HG03565 (cell line): ENCODE data around the gene ELL.
"Not testable (repeated sequence)": the region's sequence is repeated elsewhere in the genome, so short reads cannot be mapped to it uniquely, and the experiment has no call there.

Experiments used
- ATAC-seq: cut with Tn5 transposase; IDR thresholded peaks from one replicate; pipeline ENCODE4 v1.9.1; 2021; ENCODE audit warnings: mild to moderate bottlenecking, moderate library complexity; ENCODE audit not compliant: unreplicated experiment

Gene ELL

GRCh38 chr19:18532168-18532890 lies 10.5 kb upstream of the ELL start:
- ATAC-seq: no peak

GRCh38 chr19:18531485-18531884 lies 9.6 kb upstream of the ELL start:
- ATAC-seq: no peak

- ATAC-seq: no peak
Observed at GRCh38 chr19:18529782-18530181, 7.9 kb upstream of the ELL start.

GRCh38 chr19:18526316-18526715 lies 4.4 kb upstream of the ELL start:
- ATAC-seq: no peak

- ATAC-seq: no peak
Observed at GRCh38 chr19:18523841-18524240, 2.0 kb upstream of the ELL start.

GRCh38 chr19:18522862-18523440 lies 1.1 kb upstream of the ELL start:
- ATAC-seq: not testable (repeated sequence)

GRCh38 chr19:18522124-18522861 lies 423 bp upstream of the ELL start:
- peak; percentile 84 for ATAC-seq

- no peak for ATAC-seq
Observed at GRCh38 chr19:18520848-18521691, 800 bp downstream of the ELL start.

GRCh38 chr19:18519962-18520847 lies 1.7 kb downstream of the ELL start:
- ATAC-seq: no peak

GRCh38 chr19:18518639-18519038 lies 3.2 kb downstream of the ELL start:
- ATAC-seq: no peak

GRCh38 chr19:18517606-18518005 lies 4.3 kb downstream of the ELL start:
- ATAC-seq: no peak

GRCh38 chr19:18515959-18516358 lies 5.9 kb downstream of the ELL start:
- no peak for ATAC-seq

- no peak for ATAC-seq
Observed at GRCh38 chr19:18514800-18515682, 6.8 kb downstream of the ELL start.

- ATAC-seq: no peak
Observed at GRCh38 chr19:18513868-18514267, 8.0 kb downstream of the ELL start.

GRCh38 chr19:18510216-18510615 lies 11.7 kb downstream of the ELL start:
- ATAC-seq: no peak

- ATAC-seq: no peak
Observed at GRCh38 chr19:18508585-18508984, 13.3 kb downstream of the ELL start.

GRCh38 chr19:18507727-18508440 lies 14.0 kb downstream of the ELL start:
- ATAC-seq: no peak

GRCh38 chr19:18507021-18507726 lies 14.7 kb downstream of the ELL start:
- ATAC-seq: no peak
